Fibroblast of mammary gland (primary cell): ENCODE results near the gene TBL1X.

Experiments
- DNase-seq: peaks from one replicate; pipeline ENCODE4 v3.0.0-alpha.2; 2010; ENCODE audit warnings: low read depth
- H3K4me3 ChIP-seq: 2 replicates; pipeline ENCODE4 v1.5.1; 2011; ENCODE audit warnings: low read depth, mild to moderate bottlenecking, low read length, moderate library complexity; ENCODE audit not compliant: control insufficient read depth
- CTCF ChIP-seq: conservative IDR thresholded peaks from 2 replicates; pipeline ENCODE4 v1.5.1; 2011; ENCODE audit warnings: low read depth, low read length, inconsistent platforms; ENCODE audit not compliant: control insufficient read depth, insufficient read depth

Gene TBL1X

GRCh38 chrX:9681011-9681410 lies 216.2 kb downstream of the TBL1X start:
- TF ChIP-seq CTCF: no peak
- no peak for DNase-seq
- H3K4me3 ChIP-seq: no peak overlapping the region

DNA sequence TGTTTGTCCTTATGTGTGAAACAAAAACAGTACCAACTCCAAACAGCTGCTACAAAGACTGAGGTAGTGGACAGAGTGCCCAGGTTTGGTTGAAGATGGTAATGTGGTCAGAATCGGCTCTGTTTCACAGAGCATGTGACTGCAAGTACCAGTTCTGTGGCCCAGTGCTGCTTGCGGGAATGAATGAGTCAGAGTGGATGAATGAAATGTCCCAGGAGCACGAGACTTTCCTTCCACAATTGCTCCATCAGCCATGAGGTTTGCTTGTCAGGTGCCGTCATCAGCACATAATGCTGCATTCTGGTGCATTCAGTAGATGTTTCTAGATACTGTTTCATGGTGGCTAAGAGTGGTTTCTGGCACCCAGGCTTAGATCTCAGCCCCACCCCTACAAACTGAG lies 216.6 kb downstream of the TBL1X start:
- TF ChIP-seq CTCF: no peak
- H3K4me3 ChIP-seq: no peak overlapping the region
- DNase-seq: peak; percentile 62

- no peak overlapping the region for H3K4me3 ChIP-seq
- no peak for TF ChIP-seq CTCF
- peak; percentile 17 for DNase-seq
Observed at GRCh38 chrX:9682456-9682855, 217.6 kb downstream of the TBL1X start.

DNA sequence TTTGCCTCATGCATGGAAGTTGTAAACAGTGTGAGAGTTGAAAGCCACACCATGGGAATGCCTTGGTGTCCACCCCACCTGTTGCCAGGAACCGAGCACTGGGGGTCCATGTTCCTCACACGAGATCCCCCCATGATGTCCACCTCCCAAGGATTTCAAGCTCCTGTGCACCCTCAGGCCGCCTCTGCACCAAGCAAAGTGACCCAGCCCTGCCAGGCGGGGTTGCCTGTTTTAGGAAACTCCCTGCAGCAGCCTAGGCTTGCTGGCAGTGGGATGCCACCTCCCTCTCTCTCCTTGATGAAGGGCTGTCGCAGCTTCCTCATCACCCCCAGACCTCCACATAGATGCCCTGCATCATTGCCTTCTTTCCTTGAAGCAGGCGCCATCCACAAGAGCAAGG lies 218.0 kb downstream of the TBL1X start:
- DNase-seq: no peak
- TF ChIP-seq CTCF: no peak
- H3K4me3 ChIP-seq: no peak overlapping the region

GRCh38 chrX:9683350-9683749 lies 218.5 kb downstream of the TBL1X start:
- H3K4me3 ChIP-seq: no peak overlapping the region
- no peak for DNase-seq
- TF ChIP-seq CTCF: no peak

DNA sequence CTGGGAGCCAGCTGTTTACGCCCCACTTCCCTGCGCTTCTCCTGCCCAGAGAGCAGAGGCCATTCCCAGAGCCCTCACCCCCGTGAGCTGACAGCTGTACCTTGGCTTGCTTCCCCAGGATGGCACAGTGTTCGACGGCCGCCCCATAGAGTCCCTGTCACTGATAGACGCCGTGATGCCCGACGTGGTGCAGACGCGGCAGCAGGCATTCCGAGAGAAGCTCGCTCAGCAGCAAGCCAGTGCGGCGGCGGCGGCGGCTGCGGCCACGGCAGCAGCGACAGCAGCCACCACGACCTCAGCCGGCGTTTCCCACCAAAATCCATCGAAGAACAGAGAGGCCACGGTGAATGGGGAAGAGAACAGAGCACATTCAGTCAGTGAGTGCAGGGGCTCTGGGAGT lies 223.0 kb downstream of the TBL1X start:
- no peak for DNase-seq

More for the DNA sequence above, 223.0 kb downstream of the TBL1X start:
- no peak for TF ChIP-seq CTCF
- H3K4me3 ChIP-seq: no peak overlapping the region
